ENCODE measurements around the gene CD59.

DNA sequence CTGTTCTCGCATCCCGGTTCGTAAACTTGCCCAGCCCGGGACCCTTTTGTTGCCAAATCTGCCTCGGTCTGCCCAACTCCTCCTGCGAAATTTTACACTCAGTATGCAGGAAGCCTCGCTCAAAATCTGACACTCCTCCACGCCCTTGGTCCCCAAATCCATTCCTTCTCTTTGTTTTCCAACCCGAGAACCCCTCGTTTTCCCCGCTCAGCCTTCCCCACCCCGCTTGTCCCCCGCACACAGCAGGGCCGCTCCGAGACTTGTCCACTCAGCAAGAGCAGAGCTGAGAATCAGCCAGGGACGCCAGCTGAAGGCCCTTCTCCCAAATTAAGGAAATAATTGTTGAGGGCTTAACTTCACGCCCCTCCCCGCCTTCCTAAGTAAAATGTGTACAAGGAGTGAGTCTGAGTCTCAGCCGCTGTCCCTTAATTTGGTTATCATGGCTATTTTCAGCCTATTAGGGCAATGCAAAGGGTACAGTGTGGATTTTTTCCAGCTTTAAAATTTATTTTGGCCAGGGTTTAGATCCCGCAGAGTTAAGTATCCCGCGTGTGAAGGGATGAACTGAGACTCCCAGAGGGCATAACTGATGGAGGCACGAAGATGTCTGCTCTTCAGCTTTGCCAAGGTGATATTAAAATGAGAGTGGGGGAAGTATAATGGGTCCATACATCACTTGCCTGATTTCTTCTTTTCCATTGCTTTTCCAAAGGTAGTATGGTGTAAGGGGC, 38.7 kb upstream of the CD59 start:
- TF ChIP-seq, protein P1, sequence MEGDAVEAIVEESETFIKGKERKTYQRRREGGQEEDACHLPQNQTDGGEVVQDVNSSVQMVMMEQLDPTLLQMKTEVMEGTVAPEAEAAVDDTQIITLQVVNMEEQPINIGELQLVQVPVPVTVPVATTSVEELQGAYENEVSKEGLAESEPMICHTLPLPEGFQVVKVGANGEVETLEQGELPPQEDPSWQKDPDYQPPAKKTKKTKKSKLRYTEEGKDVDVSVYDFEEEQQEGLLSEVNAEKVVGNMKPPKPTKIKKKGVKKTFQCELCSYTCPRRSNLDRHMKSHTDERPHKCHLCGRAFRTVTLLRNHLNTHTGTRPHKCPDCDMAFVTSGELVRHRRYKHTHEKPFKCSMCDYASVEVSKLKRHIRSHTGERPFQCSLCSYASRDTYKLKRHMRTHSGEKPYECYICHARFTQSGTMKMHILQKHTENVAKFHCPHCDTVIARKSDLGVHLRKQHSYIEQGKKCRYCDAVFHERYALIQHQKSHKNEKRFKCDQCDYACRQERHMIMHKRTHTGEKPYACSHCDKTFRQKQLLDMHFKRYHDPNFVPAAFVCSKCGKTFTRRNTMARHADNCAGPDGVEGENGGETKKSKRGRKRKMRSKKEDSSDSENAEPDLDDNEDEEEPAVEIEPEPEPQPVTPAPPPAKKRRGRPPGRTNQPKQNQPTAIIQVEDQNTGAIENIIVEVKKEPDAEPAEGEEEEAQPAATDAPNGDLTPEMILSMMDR (conservative IDR thresholded peaks at IDR 0.05; ENCODE audit: low read depth, low read length) = no peak
- no peak for TF ChIP-seq EZH2 (IDR thresholded peaks at IDR 0.05; ENCODE audit: borderline replicate concordance, low read depth, low read length, poor library complexity, severe bottlenecking)
